ENCODE data around the gene TXNRD2.

DNA sequence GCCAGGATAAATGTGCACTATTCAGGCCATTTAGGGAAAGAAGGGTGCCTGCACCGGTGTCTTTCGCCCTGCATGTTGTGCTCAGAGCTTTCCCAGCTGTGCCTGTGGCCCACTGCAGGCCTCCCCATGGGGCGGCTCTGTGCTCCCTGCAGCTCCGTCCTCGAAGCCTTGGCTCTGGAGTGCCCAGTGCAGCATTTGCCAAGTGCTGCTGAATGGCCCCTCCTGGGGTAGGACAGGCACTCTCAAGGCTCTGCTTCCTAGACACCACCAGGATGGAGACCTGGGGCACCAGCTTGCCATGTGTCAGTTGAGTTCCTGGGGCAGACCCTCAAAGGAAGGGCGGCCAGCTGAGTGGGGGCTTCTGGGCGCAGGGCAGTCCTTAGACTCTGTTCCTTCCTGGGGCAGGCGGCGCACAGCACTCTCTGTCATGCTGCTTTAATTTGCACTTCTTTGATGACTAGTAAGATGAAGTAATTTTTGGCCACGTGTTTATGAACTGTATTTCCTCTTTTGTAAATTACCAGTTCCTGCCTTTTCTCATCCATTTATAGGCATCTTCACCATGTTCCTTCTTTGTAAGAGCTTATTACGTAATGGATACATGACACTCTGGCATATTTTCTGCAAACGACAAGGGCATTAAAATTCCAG is 54.9 kb downstream of the TXNRD2 start:
- TF ChIP-seq POU2F2 (IDR thresholded peaks at IDR 0.05; ENCODE audit: low read depth, low read length) (no peak), SPI1 (IDR thresholded peaks at IDR 0.05; ENCODE audit: low read depth, low read length) (peak; percentile 26; the same call in 1 of the 2 replicates), POLR2AphosphoS5 (IDR thresholded peaks at IDR 0.05; ENCODE audit: low read depth, low read length) (no peak), POLR2A (IDR thresholded peaks at IDR 0.05; ENCODE audit: low read depth, low read length) (no peak)
